Keratinocyte (primary cell): Measurements from ENCODE around the gene GTF2A1L. TPM values are rescaled to one million over a fixed set of nuclear protein-coding genes. Genes with fewer than 3 reads are reported as not detected.

Experiments used
- DNase-seq: peaks from one replicate; pipeline ENCODE4 v3.0.0-alpha.2; 2011; ENCODE audit warnings: low read depth, missing footprints, low spot score
- FAIRE-seq: peaks from 2 replicates; lab custom pipeline; 2011; peaks lifted over from hg19 to GRCh38; lab: Jason Lieb, UNC
- H2AFZ ChIP-seq: 2 replicates; pipeline ENCODE4 v1.6.0; 2012; ENCODE audit warnings: low read length, control low read depth, inconsistent platforms; ENCODE audit not compliant: control insufficient read depth
- H3K27ac ChIP-seq: 2 replicates; pipeline ENCODE4 v1.5.1; 2011; ENCODE audit warnings: low read length; ENCODE audit not compliant: control insufficient read depth, insufficient read depth
- H3K27me3 ChIP-seq: 3 replicates; pipeline ENCODE4 v1.6.0; 2011; ENCODE audit warnings: low read length; ENCODE audit not compliant: control insufficient read depth, insufficient read depth; ENCODE audit errors: extremely low read depth
- H3K36me3 ChIP-seq, 2 experiments: 2 replicates in 1 of 2; 3 replicates in 1 of 2; pipeline ENCODE4 v1.5.1; 2011; ENCODE audit warnings: low read length in 2 of 2, mild to moderate bottlenecking in 1 of 2; ENCODE audit not compliant: control insufficient read depth in 2 of 2, insufficient read depth in 2 of 2; ENCODE audit errors: extremely low read depth in 1 of 2
- H3K4me1 ChIP-seq: 3 replicates; pipeline ENCODE4 v1.5.1; 2011; ENCODE audit warnings: low read length; ENCODE audit not compliant: control insufficient read depth, insufficient read depth; ENCODE audit errors: extremely low read depth
- H3K4me2 ChIP-seq: 3 replicates; pipeline ENCODE4 v1.6.0; 2011; ENCODE audit warnings: low read depth, low read length; ENCODE audit not compliant: control insufficient read depth, insufficient read depth; ENCODE audit errors: extremely low read depth
- H3K4me3 ChIP-seq, 3 experiments: fragments of 200-600 bp in 1 of 3; sonication (generic) in 1 of 3; 2 replicates in 2 of 3; 3 replicates in 1 of 3; pipeline ENCODE4 v1.5.1; 2011 to 2016; ENCODE audit warnings: low read length in 3 of 3, mild to moderate bottlenecking in 3 of 3, control low read depth in 2 of 3, inconsistent platforms in 1 of 3, low read depth in 1 of 3, mixed read lengths in 1 of 3, mixed run types in 1 of 3, moderate library complexity in 1 of 3; ENCODE audit not compliant: control insufficient read depth in 2 of 3, insufficient read depth in 2 of 3; ENCODE audit errors: extremely low read depth in 1 of 3
- H3K79me2 ChIP-seq: 2 replicates; pipeline ENCODE4 v1.6.0; 2012; ENCODE audit warnings: low read length; ENCODE audit not compliant: control insufficient read depth, insufficient read depth
- H3K9ac ChIP-seq: 3 replicates; pipeline ENCODE4 v1.6.0; 2011; ENCODE audit warnings: low read length; ENCODE audit not compliant: control insufficient read depth, insufficient read depth; ENCODE audit errors: extremely low read depth
- H3K9me1 ChIP-seq: 3 replicates; pipeline ENCODE4 v1.6.0; 2011; ENCODE audit warnings: low read length; ENCODE audit not compliant: control insufficient read depth, insufficient read depth; ENCODE audit errors: extremely low read depth
- H3K9me3 ChIP-seq: 2 replicates; pipeline ENCODE4 v1.5.1; 2012; ENCODE audit warnings: low read depth, low read length; ENCODE audit not compliant: control insufficient read depth
- H4K20me1 ChIP-seq: 3 replicates; pipeline ENCODE4 v1.6.0; 2011; ENCODE audit warnings: low read length; ENCODE audit not compliant: control insufficient read depth, insufficient read depth; ENCODE audit errors: extremely low read depth
- EZH2 ChIP-seq: IDR thresholded peaks from one replicate; pipeline ENCODE4 v1.6.1; 2012; ENCODE audit warnings: inconsistent platforms, mild to moderate bottlenecking, low read length, moderate library complexity
- dilution Hi-C: fragments of 300-500 bp; cut with MboI; formaldehyde crosslinking; loops from one replicate; pipeline ENCODE4 v1.7.0; 2020; ENCODE audit warnings: low sequenced_read_pairs; ENCODE audit not compliant: extremely low pct_ligation_motif_present
- polyA plus RNA-seq, 5 experiments: library from polyadenylated mRNA; depleted of rRNA in 3 of 5; stranded (reverse) in 3 of 5; stranded (forward) in 1 of 5; unstranded in 1 of 5; fragments of >200 nt; gene quantifications; 1 replicate in 1 of 5; 2 replicates in 3 of 5; 3 replicates in 1 of 5; pipeline versions ENCODE4 v1.2.1 to v1.2.3, GENCODE V29; 2011 to 2012; ENCODE audit warnings: missing spikeins in 2 of 5, low read depth in 1 of 5, low replicate concordance in 1 of 5
- TF ChIP-seq, protein P1 (sequence below), 3 experiments: IDR thresholded peaks in 1 of 3; conservative IDR thresholded peaks in 1 of 3; optimal IDR thresholded peaks in 1 of 3; 2 replicates in 2 of 3; 3 replicates in 1 of 3; pipeline versions ENCODE3 to v1.5.1; 2011; ENCODE audit warnings: low read length in 3 of 3, mild to moderate bottlenecking in 3 of 3, moderate library complexity in 2 of 3, control low read depth in 1 of 3, inconsistent platforms in 1 of 3; ENCODE audit not compliant: insufficient read depth in 2 of 3; ENCODE audit errors: extremely low read depth in 1 of 3

GTF2A1L gene
- polyA plus RNA-seq, 1 donor (not counting 4 experiments of a cell fraction or from before 2014, with no cell fraction given) = not detected

DNA sequence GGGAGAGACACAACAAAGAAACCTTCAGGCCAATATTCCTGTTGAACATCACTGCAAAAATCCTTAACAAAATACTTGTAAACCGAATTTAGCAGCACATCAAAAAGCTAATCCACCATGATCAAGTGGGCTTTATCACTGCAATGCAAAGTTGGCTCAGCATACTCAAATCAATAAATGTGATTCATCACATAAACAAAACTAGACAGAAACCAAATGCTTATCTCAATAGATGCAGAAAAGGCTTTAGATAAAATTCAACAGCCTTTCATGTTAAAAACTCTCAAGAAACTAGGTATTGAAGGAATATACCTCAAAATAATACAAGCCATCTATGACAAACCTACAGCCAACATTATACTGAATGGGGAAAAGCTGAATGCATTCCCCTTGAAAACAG, 20.6 kb downstream of the GTF2A1L start:
- Histone ChIP-seq H3K36me3 (no peaks in the 10 kb centered on the region), H3K4me3 (no peak overlapping the region), H3K4me1 (no peaks in the 10 kb centered on the region), H3K79me2 (no peaks in the 10 kb centered on the region), H4K20me1 (no peaks in the 10 kb centered on the region), H3K9me3 (no peaks in the 10 kb centered on the region), H3K9ac (no peak overlapping the region), H3K27me3 (no peaks in the 10 kb centered on the region), H3K4me2 (no peak overlapping the region), H3K27ac (no peak overlapping the region), H3K9me1 (no peaks in the 10 kb centered on the region), H2AFZ (no peak overlapping the region)
- no peak for TF ChIP-seq EZH2
- TF ChIP-seq, protein P1, sequence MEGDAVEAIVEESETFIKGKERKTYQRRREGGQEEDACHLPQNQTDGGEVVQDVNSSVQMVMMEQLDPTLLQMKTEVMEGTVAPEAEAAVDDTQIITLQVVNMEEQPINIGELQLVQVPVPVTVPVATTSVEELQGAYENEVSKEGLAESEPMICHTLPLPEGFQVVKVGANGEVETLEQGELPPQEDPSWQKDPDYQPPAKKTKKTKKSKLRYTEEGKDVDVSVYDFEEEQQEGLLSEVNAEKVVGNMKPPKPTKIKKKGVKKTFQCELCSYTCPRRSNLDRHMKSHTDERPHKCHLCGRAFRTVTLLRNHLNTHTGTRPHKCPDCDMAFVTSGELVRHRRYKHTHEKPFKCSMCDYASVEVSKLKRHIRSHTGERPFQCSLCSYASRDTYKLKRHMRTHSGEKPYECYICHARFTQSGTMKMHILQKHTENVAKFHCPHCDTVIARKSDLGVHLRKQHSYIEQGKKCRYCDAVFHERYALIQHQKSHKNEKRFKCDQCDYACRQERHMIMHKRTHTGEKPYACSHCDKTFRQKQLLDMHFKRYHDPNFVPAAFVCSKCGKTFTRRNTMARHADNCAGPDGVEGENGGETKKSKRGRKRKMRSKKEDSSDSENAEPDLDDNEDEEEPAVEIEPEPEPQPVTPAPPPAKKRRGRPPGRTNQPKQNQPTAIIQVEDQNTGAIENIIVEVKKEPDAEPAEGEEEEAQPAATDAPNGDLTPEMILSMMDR (optimal IDR thresholded peaks at IDR 0.05 in 1 of 3, IDR thresholded peaks at IDR 0.05 in 1 of 3, conservative IDR thresholded peaks at IDR 0.05 in 1 of 3; ENCODE audit: extremely low read depth in 1 of 3, insufficient read depth in 2 of 3, low read length in 3 of 3) = no peak
- dilution Hi-C loops = no loop called here
- DNase-seq (no peak), FAIRE-seq (no peak)

DNA sequence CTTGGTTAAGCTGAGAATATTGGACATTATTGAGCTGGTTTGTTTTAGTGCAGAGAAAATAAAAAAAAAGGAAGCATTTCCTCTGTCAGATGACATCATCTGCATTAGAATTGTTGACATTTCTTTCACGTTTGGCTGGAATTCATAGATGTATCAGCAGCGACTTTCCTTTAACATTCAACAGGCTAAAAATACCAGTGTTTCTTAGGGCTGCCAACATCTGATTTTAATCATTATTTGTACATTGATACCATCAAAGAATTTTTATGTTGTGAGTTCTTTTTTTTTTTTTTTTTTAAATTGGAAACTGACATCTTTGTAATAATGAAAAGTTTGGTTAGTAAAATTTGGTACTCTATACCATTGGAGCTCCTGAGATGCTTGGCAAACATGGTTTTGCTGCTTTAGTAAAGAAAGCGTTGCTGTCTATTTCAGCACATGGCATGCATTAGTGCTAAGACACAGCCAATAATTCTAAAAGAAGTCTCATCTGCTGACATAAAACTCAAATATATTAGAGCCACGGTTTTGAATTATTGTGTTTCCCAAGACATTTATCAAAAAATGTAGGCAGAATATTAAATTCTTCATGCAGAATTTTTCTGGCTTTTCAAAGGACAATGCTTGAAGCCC, 33.6 kb downstream of the GTF2A1L start:
- H3K9me3 ChIP-seq = no peaks in the 10 kb centered on the region
- no peaks in the 10 kb centered on the region for H3K79me2 ChIP-seq
- DNase-seq (no peak), FAIRE-seq (no peak)
- H4K20me1 ChIP-seq = no peaks in the 10 kb centered on the region
- H3K4me3 ChIP-seq = no peak overlapping the region
- no peak overlapping the region for H3K9ac ChIP-seq
- TF ChIP-seq, protein P1 (optimal IDR thresholded peaks at IDR 0.05 in 1 of 3, IDR thresholded peaks at IDR 0.05 in 1 of 3, conservative IDR thresholded peaks at IDR 0.05 in 1 of 3; ENCODE audit: extremely low read depth in 1 of 3, insufficient read depth in 2 of 3, low read length in 3 of 3) = no peak
- TF ChIP-seq EZH2 = no peak
- no peak overlapping the region for H3K4me2 ChIP-seq
- no peaks in the 10 kb centered on the region for H3K27me3 ChIP-seq
- H3K9me1 ChIP-seq = no peaks in the 10 kb centered on the region
- no peak overlapping the region for H3K27ac ChIP-seq
- H3K36me3 ChIP-seq = no peaks in the 10 kb centered on the region
- no peaks in the 10 kb centered on the region for H3K4me1 ChIP-seq
- dilution Hi-C loops = no loop called here
- H2AFZ ChIP-seq = no peak overlapping the region
